H1 (cell line): ENCODE results near the gene CACNA1B. TPM values are rescaled to one million over a fixed set of nuclear protein-coding genes. Genes with fewer than 3 reads are reported as not detected.

Source experiments
- EGR1 ChIP-seq: IDR thresholded peaks from 2 replicates; pipeline ENCODE4 v1.6.1; 2011; ENCODE audit warnings: low read depth, low read length, borderline replicate concordance
- EZH2 ChIP-seq: fragments of 200-600 bp; sonication (generic); IDR thresholded peaks from 2 replicates; pipeline ENCODE4 v1.7.1; 2012; ENCODE audit warnings: low read depth, mild to moderate bottlenecking, moderate library complexity, low read length, inconsistent platforms; ENCODE audit not compliant: severe bottlenecking
- FOSL1 ChIP-seq: IDR thresholded peaks from 2 replicates; pipeline ENCODE4 v1.6.1; 2011; ENCODE audit warnings: mild to moderate bottlenecking, low read depth, low read length, moderate library complexity; ENCODE audit not compliant: insufficient read depth
- KDM5A ChIP-seq: fragments of 200-600 bp; IDR thresholded peaks from 2 replicates; pipeline ENCODE4 v1.7.1; 2012; ENCODE audit warnings: mild to moderate bottlenecking, low read length, inconsistent platforms, mixed read lengths
- polyA plus RNA-seq, 7 experiments: library from polyadenylated mRNA; depleted of rRNA in 3 of 7; stranded (reverse) in 5 of 7; unstranded in 2 of 7; fragments of >200 nt in 5 of 7; fragments of 200-250 nt in 2 of 7; gene quantifications; 1 replicate in 5 of 7; 2 replicates in 1 of 7; 4 replicates in 1 of 7; pipeline versions ENCODE4 v1.2.1 to v1.2.3, GENCODE V29; 2011 to 2013; ENCODE audit warnings: missing spikeins in 2 of 7, mixed read lengths in 2 of 7
- total RNA-seq: library from RNA; stranded (reverse); fragmentation: NEBNext Ultra II Directional; extraction: Animal tissue kit (Norgen Biotek cat#: 25700); gene quantifications from 2 replicates; pipeline ENCODE4 v1.2.1, GENCODE V29; 2021
- TF ChIP-seq, protein P1 (sequence below): IDR thresholded peaks from 2 replicates; pipeline ENCODE4 v1.6.1; 2012; ENCODE audit warnings: low read length, inconsistent platforms

CACNA1B gene
- total and polyA plus RNA-seq, 2 of the 8 experiments (the other 6 are each of a cell fraction or from before 2014, with no cell fraction given): 1.5 to 5.7 TPM

DNA sequence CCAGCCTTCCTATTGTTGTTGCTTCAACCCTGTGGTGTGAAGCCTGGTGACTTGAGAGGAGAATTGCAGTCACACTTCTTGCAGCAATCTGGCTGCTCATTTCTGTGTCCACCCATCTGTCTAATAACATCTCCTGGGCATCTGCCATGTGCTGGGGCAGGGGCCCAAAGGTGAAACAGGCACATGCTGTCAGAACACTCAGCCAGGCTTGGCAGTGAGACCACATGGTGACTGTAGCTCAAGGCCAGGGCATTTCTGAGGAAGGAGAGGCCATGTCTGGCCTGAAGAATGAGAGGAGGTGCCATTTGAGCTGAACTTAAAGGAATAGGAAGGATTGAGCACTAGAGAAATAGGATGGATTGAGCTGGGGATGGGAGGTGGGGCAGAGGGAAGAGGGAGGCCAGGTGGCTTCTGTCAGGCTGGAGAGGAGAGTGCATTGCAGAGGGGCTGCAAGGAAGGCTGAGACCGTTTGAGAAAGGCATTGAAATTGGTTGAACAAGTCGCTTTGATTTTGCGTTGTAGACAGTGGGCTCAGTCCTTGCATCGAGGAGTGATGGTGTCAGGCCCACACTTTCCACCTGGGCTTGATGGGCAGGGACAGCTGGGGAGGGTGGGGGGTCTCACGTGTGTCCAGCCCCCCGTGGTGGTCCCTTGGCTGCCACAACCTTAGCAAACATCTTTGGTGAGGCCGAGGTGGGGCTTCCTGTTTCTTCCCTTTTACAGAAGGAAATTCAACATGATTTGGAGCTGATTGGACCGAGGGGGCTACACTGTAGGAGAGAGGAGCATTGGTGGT is 222.4 kb downstream of the CACNA1B start (continued):
- TF ChIP-seq, protein P1, sequence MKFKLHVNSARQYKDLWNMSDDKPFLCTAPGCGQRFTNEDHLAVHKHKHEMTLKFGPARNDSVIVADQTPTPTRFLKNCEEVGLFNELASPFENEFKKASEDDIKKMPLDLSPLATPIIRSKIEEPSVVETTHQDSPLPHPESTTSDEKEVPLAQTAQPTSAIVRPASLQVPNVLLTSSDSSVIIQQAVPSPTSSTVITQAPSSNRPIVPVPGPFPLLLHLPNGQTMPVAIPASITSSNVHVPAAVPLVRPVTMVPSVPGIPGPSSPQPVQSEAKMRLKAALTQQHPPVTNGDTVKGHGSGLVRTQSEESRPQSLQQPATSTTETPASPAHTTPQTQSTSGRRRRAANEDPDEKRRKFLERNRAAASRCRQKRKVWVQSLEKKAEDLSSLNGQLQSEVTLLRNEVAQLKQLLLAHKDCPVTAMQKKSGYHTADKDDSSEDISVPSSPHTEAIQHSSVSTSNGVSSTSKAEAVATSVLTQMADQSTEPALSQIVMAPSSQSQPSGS: no peak
- TF ChIP-seq KDM5A: no peak
- TF ChIP-seq FOSL1: no peak
- TF ChIP-seq EZH2: no peak
- TF ChIP-seq EGR1: no peak
